ENCODE measurements around the gene TNNT3.

The TNNT3 gene

DNA sequence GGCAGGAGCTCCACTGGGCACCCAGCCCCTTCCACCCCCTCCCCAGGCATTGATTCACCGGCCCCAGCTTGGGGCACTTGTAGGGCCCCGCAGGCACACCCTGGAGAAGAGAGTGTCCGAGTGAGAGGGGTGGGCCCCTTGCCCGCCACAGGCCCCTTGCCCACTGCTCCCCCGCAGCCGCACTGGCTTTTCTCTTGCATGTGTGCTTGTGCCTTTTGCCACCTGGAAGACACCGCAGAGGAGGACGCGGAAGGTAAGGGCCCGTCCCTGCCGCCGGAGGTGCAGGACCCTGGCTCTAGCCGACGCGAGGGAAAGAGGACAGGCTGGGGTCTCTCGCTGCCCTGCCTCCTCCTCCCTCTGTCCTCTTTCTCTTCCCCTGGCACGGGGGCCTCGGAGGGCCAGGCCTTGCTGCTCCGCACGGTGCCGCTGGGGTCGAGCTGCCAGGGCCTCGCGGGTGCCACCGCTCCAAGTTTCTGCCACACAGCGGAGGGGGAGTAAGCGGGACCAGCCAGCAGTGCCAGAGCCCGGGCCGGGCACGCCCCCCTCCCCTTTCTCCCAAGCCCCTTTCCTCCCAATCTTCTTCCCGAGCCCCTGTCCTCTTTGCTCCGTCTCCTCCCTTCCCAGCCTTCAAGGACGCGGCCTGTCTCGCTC, 9.5 kb downstream of the TNNT3 start:
- H3K4me1 ChIP-seq (ENCODE audit: control insufficient read depth, insufficient read depth, low read length): peaks cover 11% of the 10 kb centered on the region
- H3K4me3 ChIP-seq (ENCODE audit: insufficient read depth, low read depth, low read length): no peak overlapping the region
- H3K9me3 ChIP-seq (ENCODE audit: control insufficient read depth, low read length): no peaks in the 10 kb centered on the region
- WGBS, 2 experiments: 90 to 92% methylated on average over 35 of the region's 35 CpGs
- no peaks in the 10 kb centered on the region for H3K36me3 ChIP-seq (ENCODE audit: control insufficient read depth, insufficient read depth, low read length)
- no peak overlapping the region for H3K27ac ChIP-seq (ENCODE audit: insufficient read depth, low read depth, low read length, poor library complexity, severe bottlenecking)
- H3K27me3 ChIP-seq (ENCODE audit: control insufficient read depth, insufficient read depth, low read length, poor library complexity, severe bottlenecking): no peaks in the 10 kb centered on the region

DNA sequence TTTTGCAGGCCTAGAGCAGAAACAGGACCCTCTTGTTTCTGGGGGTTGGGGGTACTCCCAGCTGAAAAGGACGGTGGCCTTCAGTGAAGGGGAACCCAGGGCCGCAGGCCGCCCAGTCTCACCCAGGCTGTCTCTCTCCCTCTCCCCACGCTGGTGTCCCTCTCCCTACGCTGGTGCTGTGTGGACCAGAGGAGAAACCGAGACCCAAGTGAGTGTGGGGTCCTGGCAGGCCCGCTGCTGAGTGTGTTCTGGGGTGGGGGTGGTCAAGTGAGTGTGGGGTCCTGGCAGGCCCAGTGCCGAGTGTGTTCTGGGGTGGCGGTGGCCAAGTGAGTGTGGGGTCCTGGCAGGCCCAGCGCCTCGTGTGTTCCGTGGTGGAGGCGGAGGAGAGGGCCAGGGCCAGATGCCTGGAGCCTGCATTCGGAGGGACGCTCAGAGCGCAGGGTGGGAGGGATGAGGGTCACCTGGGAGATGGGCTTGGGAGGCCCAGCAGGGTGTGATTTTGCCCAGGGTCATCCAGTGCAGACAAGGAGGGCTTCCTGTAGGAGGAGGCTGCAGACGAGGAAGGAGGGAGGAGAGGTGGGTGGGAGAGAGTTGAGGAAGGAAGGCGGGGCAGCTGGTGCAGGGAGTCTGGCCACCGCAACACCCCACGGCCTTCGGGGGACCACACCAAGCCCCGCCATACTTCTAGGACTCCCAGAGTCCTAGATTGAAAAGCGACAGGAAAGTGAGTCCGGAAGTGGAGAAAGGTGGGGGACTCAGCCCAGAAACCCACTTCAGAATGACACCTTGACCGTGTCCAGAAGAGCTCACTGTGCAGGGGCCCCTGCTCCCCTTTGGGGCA, 10.3 kb downstream of the TNNT3 start:
- Histone ChIP-seq H3K27ac (ENCODE audit: insufficient read depth, low read depth, low read length, poor library complexity, severe bottlenecking) (no peak overlapping the region), H3K27me3 (ENCODE audit: control insufficient read depth, insufficient read depth, low read length, poor library complexity, severe bottlenecking) (no peaks in the 10 kb centered on the region), H3K9me3 (ENCODE audit: control insufficient read depth, low read length) (no peaks in the 10 kb centered on the region), H3K4me1 (ENCODE audit: control insufficient read depth, insufficient read depth, low read length) (peaks cover 11% of the 10 kb centered on the region), H3K36me3 (ENCODE audit: control insufficient read depth, insufficient read depth, low read length) (no peaks in the 10 kb centered on the region), H3K4me3 (ENCODE audit: insufficient read depth, low read depth, low read length) (no peak overlapping the region)
- WGBS, 2 experiments: 91% methylated on average over 25 of the region's 25 CpGs

DNA sequence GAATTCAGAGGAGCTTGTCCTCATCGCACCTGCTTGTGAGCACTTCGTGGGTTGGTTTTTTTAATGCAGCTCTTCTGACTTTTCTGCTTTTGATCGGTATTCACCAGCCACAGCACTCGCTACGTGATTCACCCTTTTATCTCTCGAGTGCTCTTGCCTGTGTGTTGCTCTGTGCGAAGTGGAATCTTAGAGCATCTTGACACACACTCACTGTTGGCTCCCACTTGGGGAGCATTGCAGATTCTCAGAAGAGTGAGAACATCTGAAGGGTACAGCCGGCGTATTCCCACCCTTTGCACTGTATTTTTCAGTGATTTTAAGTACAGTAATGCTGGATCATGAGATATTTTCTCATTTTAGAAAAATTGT, 10.9 kb downstream of the TNNT3 start:
- Histone ChIP-seq H3K36me3 (ENCODE audit: control insufficient read depth, insufficient read depth, low read length) (no peaks in the 10 kb centered on the region), H3K4me1 (ENCODE audit: control insufficient read depth, insufficient read depth, low read length) (peaks cover 11% of the 10 kb centered on the region), H3K27ac (ENCODE audit: insufficient read depth, low read depth, low read length, poor library complexity, severe bottlenecking) (no peak overlapping the region), H3K27me3 (ENCODE audit: control insufficient read depth, insufficient read depth, low read length, poor library complexity, severe bottlenecking) (no peaks in the 10 kb centered on the region), H3K4me3 (ENCODE audit: insufficient read depth, low read depth, low read length) (no peak overlapping the region), H3K9me3 (ENCODE audit: control insufficient read depth, low read length) (no peaks in the 10 kb centered on the region)
- 90 to 95% methylated on average over 9 of the region's 9 CpGs for WGBS, 2 experiments

DNA sequence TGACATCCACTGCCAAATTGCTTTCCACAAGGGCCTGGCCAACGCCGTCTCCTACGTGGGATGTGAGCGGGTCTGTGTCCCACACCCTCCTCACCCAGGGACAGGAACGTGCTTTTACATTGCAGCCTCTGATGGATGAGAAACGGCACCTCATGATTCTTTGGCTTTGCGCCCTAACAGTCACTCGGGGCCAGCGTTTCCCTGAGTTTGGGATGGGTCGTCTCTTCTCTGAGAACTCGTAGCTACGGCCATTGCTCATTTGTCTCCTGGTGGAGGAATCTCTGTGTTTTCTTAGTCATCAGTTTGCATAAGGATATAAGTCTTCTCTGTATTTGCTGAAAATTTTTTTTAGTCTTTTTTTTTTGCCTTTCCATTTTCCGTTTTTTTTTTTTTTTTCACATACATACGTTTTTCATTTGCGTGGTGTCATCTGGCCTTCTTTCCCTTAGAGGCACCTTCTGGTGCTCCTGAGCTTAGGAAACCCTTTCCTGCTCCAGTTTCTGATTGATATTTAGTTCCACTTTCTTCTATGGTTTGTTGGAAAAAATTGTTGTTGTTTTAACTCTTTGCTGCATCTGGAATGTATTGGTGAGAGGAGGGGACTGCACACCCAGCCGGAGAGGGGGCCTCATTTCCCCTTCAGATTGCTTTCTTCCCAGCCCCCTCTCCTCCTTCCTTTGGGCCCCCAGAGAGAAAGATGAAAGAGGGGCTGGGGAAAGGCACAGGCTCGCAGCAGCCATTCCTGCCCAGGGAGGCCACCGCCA, 12.0 kb downstream of the TNNT3 start:
- H3K4me1 ChIP-seq (ENCODE audit: control insufficient read depth, insufficient read depth, low read length): peaks cover 11% of the 10 kb centered on the region
- H3K27me3 ChIP-seq (ENCODE audit: control insufficient read depth, insufficient read depth, low read length, poor library complexity, severe bottlenecking): no peaks in the 10 kb centered on the region
- H3K27ac ChIP-seq (ENCODE audit: insufficient read depth, low read depth, low read length, poor library complexity, severe bottlenecking): no peak overlapping the region
- H3K4me3 ChIP-seq (ENCODE audit: insufficient read depth, low read depth, low read length): no peak overlapping the region
- WGBS, 2 experiments: 92% methylated on average over 18 of the region's 18 CpGs
- H3K36me3 ChIP-seq (ENCODE audit: control insufficient read depth, insufficient read depth, low read length): no peaks in the 10 kb centered on the region
- H3K9me3 ChIP-seq (ENCODE audit: control insufficient read depth, low read length): no peaks in the 10 kb centered on the region

GRCh38 chr11:1932105-1932480, 12.6 kb downstream of the TNNT3 start:
- 93 to 94% methylated on average over 11 of the region's 11 CpGs for WGBS, 2 experiments
- Histone ChIP-seq H3K27me3 (ENCODE audit: control insufficient read depth, insufficient read depth, low read length, poor library complexity, severe bottlenecking) (no peaks in the 10 kb centered on the region), H3K27ac (ENCODE audit: insufficient read depth, low read depth, low read length, poor library complexity, severe bottlenecking) (no peak overlapping the region)

GRCh38 chr11:1932681-1933080, 13.2 kb downstream of the TNNT3 start:
- no peak overlapping the region for H3K27ac ChIP-seq (ENCODE audit: insufficient read depth, low read depth, low read length, poor library complexity, severe bottlenecking)
- H3K36me3 ChIP-seq (ENCODE audit: control insufficient read depth, insufficient read depth, low read length): no peaks in the 10 kb centered on the region
- H3K4me3 ChIP-seq (ENCODE audit: insufficient read depth, low read depth, low read length): no peak overlapping the region
- peaks cover 3% of the 10 kb centered on the region for H3K4me1 ChIP-seq (ENCODE audit: control insufficient read depth, insufficient read depth, low read length)
- no peaks in the 10 kb centered on the region for H3K9me3 ChIP-seq (ENCODE audit: control insufficient read depth, low read length)
- 93% methylated on average over 4 of the region's 4 CpGs for WGBS, 2 experiments
- no peaks in the 10 kb centered on the region for H3K27me3 ChIP-seq (ENCODE audit: control insufficient read depth, insufficient read depth, low read length, poor library complexity, severe bottlenecking)

More at GRCh38 chr11:1932105-1932480, 12.6 kb downstream of the TNNT3 start:
- H3K9me3 ChIP-seq (ENCODE audit: control insufficient read depth, low read length): no peaks in the 10 kb centered on the region
- no peak overlapping the region for H3K4me3 ChIP-seq (ENCODE audit: insufficient read depth, low read depth, low read length)
- H3K4me1 ChIP-seq (ENCODE audit: control insufficient read depth, insufficient read depth, low read length): peaks cover 9% of the 10 kb centered on the region
- H3K36me3 ChIP-seq (ENCODE audit: control insufficient read depth, insufficient read depth, low read length): no peaks in the 10 kb centered on the region

DNA sequence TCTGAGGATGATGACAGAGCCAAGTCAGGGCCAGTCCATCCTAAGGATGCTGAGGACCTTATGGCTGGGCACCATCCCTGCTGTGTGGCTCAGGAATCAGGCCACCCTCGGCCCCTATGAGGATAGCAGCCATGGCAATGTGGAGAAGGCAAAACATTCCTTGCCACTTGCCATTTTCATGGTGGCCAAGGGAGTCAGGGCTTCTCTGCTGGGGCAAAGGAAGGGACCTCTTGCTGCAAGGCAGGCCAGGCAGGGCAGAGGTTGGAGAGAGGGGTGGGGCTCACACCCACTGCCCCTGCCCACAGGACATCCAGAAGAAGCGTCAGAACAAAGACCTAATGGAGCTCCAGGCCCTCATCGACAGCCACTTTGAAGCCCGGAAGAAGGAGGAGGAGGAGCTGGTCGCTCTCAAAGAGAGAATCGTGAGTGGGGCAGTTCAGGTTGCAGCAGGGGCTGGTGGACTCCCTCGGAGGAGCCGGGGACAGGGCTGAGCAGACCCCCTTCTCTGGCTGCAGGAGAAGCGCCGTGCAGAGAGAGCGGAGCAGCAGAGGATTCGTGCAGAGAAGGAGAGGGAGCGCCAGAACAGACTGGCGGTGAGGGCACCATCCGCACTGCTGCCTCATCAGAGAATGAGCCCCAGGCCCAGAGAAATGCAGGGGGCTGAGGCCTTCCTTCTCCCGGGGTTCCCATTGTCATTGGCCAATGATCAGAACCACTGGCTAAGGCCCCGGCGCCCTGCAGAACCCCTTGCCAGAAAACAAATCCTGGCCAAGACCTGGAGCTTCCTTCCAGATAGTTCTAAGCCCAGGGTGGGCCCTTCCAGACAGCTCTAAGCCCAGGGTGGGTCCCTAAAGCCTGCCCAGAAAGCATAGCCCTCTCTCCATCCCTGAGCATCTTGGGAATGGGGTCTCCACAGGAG, 14.2 kb downstream of the TNNT3 start:
- no peak overlapping the region for H3K4me3 ChIP-seq (ENCODE audit: insufficient read depth, low read depth, low read length)
- WGBS, 2 experiments: 89 to 90% methylated on average over 18 of the region's 18 CpGs

GRCh38 chr11:1934335-1935155, 15.0 kb downstream of the TNNT3 start:
- Histone ChIP-seq H3K4me3 (ENCODE audit: insufficient read depth, low read depth, low read length) (no peak overlapping the region), H3K36me3 (ENCODE audit: control insufficient read depth, insufficient read depth, low read length) (no peaks in the 10 kb centered on the region)
- WGBS, 2 experiments: 85 to 86% methylated on average over 24 of the region's 24 CpGs

More for the DNA sequence above, 14.2 kb downstream of the TNNT3 start:
- Histone ChIP-seq H3K9me3 (ENCODE audit: control insufficient read depth, low read length) (no peaks in the 10 kb centered on the region), H3K4me1 (ENCODE audit: control insufficient read depth, insufficient read depth, low read length) (no peaks in the 10 kb centered on the region), H3K36me3 (ENCODE audit: control insufficient read depth, insufficient read depth, low read length) (no peaks in the 10 kb centered on the region), H3K27me3 (ENCODE audit: control insufficient read depth, insufficient read depth, low read length, poor library complexity, severe bottlenecking) (no peaks in the 10 kb centered on the region), H3K27ac (ENCODE audit: insufficient read depth, low read depth, low read length, poor library complexity, severe bottlenecking) (no peak overlapping the region)

More at GRCh38 chr11:1934335-1935155, 15.0 kb downstream of the TNNT3 start:
- Histone ChIP-seq H3K9me3 (ENCODE audit: control insufficient read depth, low read length) (no peaks in the 10 kb centered on the region), H3K4me1 (ENCODE audit: control insufficient read depth, insufficient read depth, low read length) (no peaks in the 10 kb centered on the region), H3K27me3 (ENCODE audit: control insufficient read depth, insufficient read depth, low read length, poor library complexity, severe bottlenecking) (no peaks in the 10 kb centered on the region), H3K27ac (ENCODE audit: insufficient read depth, low read depth, low read length, poor library complexity, severe bottlenecking) (no peak overlapping the region)
